Esophagus muscularis mucosa (tissue), 4 donors: ENCODE measurements around the gene RBP3.

Experiments used
- CTCF ChIP-seq, 3 experiments: fragments of 200-600 bp in 2 of 3; fragments of 450-650 bp in 1 of 3; sonication (generic) in 2 of 3; IDR thresholded peaks; one replicate each; pipeline ENCODE4 v1.5.1; 2017 to 2019; ENCODE audit warnings: antibody characterized with exemption in 3 of 3, mild to moderate bottlenecking in 2 of 3, moderate library complexity in 1 of 3
- EP300 ChIP-seq: sonication (generic); formaldehyde crosslinking; IDR thresholded peaks from one replicate; pipeline ENCODE4 v1.6.1; 2017; ENCODE audit warnings: antibody characterized with exemption
- POLR2A ChIP-seq: fragments of 450-650 bp; IDR thresholded peaks from one replicate; pipeline ENCODE4 v1.6.1; 2017; ENCODE audit warnings: antibody characterized with exemption, moderate library complexity, mild to moderate bottlenecking, low read depth
- POLR2AphosphoS5 ChIP-seq, 2 donors: sonication (generic); formaldehyde crosslinking; IDR thresholded peaks; one replicate each; pipeline ENCODE4 v1.6.1; 2017; ENCODE audit warnings: antibody characterized with exemption in 2 of 2

GRCh38 chr10:47360419-47361040 lies 12.4 kb downstream of the RBP3 start:
- TF ChIP-seq CTCF (IDR thresholded peaks at IDR 0.05) (no peak), EP300 (no peak), POLR2A (no peak), POLR2AphosphoS5 (IDR thresholded peaks at IDR 0.05) (no peak)
